ENCODE measurements around the gene ZFP42.
"Not testable (repeated sequence)": the region's sequence is repeated elsewhere in the genome, so short reads cannot be mapped to it uniquely, and the experiment has no call there.

The ZFP42 gene

DNA sequence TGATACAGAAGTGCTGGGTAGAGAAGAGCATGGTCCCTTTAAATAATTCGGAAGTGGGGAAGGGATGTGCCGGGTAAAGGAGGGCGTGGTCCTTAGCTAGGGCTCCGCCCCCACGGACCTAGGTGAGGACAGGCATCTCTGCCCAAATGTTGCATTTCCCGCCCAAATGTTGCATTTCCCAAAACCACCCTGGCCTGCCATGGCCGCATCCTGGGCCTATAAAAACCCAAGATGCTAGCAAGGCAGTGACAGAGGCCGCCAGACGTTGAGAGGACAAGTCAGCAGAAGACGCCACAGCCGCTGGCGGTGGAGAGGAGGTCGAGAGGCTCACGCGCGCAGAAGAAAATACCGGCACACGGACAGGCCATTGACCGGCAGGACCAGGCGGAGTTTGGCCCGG lies 46.1 kb downstream of the ZFP42 start:
- no peak overlapping the region for H3K27ac ChIP-seq (replicated peaks)
- TF ChIP-seq SPI1 (IDR thresholded peaks at IDR 0.05; ENCODE audit: borderline replicate concordance, low read depth) (no peak), POLR2AphosphoS5 (IDR thresholded peaks at IDR 0.05; ENCODE audit: low read depth) (no peak), GABPA (IDR thresholded peaks at IDR 0.05; ENCODE audit: low read depth) (no peak)
- TF ChIP-seq, protein P1, sequence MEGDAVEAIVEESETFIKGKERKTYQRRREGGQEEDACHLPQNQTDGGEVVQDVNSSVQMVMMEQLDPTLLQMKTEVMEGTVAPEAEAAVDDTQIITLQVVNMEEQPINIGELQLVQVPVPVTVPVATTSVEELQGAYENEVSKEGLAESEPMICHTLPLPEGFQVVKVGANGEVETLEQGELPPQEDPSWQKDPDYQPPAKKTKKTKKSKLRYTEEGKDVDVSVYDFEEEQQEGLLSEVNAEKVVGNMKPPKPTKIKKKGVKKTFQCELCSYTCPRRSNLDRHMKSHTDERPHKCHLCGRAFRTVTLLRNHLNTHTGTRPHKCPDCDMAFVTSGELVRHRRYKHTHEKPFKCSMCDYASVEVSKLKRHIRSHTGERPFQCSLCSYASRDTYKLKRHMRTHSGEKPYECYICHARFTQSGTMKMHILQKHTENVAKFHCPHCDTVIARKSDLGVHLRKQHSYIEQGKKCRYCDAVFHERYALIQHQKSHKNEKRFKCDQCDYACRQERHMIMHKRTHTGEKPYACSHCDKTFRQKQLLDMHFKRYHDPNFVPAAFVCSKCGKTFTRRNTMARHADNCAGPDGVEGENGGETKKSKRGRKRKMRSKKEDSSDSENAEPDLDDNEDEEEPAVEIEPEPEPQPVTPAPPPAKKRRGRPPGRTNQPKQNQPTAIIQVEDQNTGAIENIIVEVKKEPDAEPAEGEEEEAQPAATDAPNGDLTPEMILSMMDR (IDR thresholded peaks at IDR 0.05; ENCODE audit: insufficient read depth, low read length): no peak
- TF ChIP-seq, protein P2, sequence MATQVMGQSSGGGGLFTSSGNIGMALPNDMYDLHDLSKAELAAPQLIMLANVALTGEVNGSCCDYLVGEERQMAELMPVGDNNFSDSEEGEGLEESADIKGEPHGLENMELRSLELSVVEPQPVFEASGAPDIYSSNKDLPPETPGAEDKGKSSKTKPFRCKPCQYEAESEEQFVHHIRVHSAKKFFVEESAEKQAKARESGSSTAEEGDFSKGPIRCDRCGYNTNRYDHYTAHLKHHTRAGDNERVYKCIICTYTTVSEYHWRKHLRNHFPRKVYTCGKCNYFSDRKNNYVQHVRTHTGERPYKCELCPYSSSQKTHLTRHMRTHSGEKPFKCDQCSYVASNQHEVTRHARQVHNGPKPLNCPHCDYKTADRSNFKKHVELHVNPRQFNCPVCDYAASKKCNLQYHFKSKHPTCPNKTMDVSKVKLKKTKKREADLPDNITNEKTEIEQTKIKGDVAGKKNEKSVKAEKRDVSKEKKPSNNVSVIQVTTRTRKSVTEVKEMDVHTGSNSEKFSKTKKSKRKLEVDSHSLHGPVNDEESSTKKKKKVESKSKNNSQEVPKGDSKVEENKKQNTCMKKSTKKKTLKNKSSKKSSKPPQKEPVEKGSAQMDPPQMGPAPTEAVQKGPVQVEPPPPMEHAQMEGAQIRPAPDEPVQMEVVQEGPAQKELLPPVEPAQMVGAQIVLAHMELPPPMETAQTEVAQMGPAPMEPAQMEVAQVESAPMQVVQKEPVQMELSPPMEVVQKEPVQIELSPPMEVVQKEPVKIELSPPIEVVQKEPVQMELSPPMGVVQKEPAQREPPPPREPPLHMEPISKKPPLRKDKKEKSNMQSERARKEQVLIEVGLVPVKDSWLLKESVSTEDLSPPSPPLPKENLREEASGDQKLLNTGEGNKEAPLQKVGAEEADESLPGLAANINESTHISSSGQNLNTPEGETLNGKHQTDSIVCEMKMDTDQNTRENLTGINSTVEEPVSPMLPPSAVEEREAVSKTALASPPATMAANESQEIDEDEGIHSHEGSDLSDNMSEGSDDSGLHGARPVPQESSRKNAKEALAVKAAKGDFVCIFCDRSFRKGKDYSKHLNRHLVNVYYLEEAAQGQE (IDR thresholded peaks at IDR 0.05; ENCODE audit: insufficient replicate concordance, low read depth): no peak
- DNase-seq (ENCODE audit: low read depth in 1 of 2, low spot score in 1 of 2): no peak
- no peaks in the 10 kb centered on the region for H3K27me3 ChIP-seq (ENCODE audit: insufficient read depth, poor library complexity, severe bottlenecking)
- H3K4me3 ChIP-seq (replicated peaks; ENCODE audit: insufficient read depth, low read length): no peak overlapping the region

- H3K27ac ChIP-seq (replicated peaks): no peak overlapping the region
- H3K27me3 ChIP-seq (ENCODE audit: insufficient read depth, poor library complexity, severe bottlenecking): no peaks in the 10 kb centered on the region
- DNase-seq (ENCODE audit: low read depth in 1 of 2, low spot score in 1 of 2): no peak
- TF ChIP-seq SPI1 (IDR thresholded peaks at IDR 0.05; ENCODE audit: borderline replicate concordance, low read depth) (no peak), POLR2AphosphoS5 (IDR thresholded peaks at IDR 0.05; ENCODE audit: low read depth) (no peak), GABPA (IDR thresholded peaks at IDR 0.05; ENCODE audit: low read depth) (no peak)
- TF ChIP-seq, protein P2 (IDR thresholded peaks at IDR 0.05; ENCODE audit: insufficient replicate concordance, low read depth): no peak
- TF ChIP-seq, protein P1 (IDR thresholded peaks at IDR 0.05; ENCODE audit: insufficient read depth, low read length): no peak
- H3K4me3 ChIP-seq (replicated peaks; ENCODE audit: insufficient read depth, low read length): no peak overlapping the region
Measured at GRCh38 chr4:188042191-188042590, 46.6 kb downstream of the ZFP42 start.

- Histone ChIP-seq H3K4me3 (replicated peaks; ENCODE audit: insufficient read depth, low read length) (no peak overlapping the region), H3K27me3 (ENCODE audit: insufficient read depth, poor library complexity, severe bottlenecking) (no peaks in the 10 kb centered on the region), H3K27ac (replicated peaks) (no peak overlapping the region)
- DNase-seq (ENCODE audit: low read depth in 1 of 2, low spot score in 1 of 2): no peak
- TF ChIP-seq SPI1 (IDR thresholded peaks at IDR 0.05; ENCODE audit: borderline replicate concordance, low read depth): no peak
- TF ChIP-seq, protein P1 (IDR thresholded peaks at IDR 0.05; ENCODE audit: insufficient read depth, low read length): no peak
- TF ChIP-seq GABPA (IDR thresholded peaks at IDR 0.05; ENCODE audit: low read depth): no peak
- TF ChIP-seq, protein P2 (IDR thresholded peaks at IDR 0.05; ENCODE audit: insufficient replicate concordance, low read depth): no peak
- no peak for TF ChIP-seq POLR2AphosphoS5 (IDR thresholded peaks at IDR 0.05; ENCODE audit: low read depth)
Measured at GRCh38 chr4:188043154-188043553, 47.6 kb downstream of the ZFP42 start.

DNA sequence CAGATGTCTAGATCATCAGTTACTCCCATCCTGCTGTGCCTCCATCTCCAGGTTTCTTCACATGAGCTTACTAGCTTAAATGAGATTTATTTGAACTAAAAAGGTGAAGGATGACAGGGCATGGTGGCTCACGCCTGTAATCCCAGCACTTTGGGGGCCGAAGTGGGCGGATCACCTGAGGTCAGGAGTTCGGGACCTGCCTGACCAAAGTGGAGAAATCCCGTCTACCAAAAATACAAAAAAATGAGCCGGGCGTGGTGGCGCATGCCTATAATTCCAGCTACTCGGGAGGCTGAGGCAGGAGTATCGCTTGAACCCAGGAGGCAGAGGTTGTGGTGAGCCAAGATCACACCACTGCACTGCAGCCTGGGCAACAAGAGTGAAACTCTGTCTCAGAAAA lies 49.9 kb downstream of the ZFP42 start:
- H3K27me3 ChIP-seq (ENCODE audit: insufficient read depth, poor library complexity, severe bottlenecking); H3K27ac ChIP-seq (replicated peaks); H3K4me3 ChIP-seq (replicated peaks; ENCODE audit: insufficient read depth, low read length); DNase-seq (ENCODE audit: low read depth in 1 of 2, low spot score in 1 of 2): not testable (repeated sequence)
